AG04450 (cell line): ENCODE results near the gene TRAF1. TPM values are rescaled to one million over a fixed set of nuclear protein-coding genes. Genes with fewer than 3 reads are reported as not detected.

Experiments
- CTCF ChIA-PET: fragments of 300-600, 350-600 bp; formaldehyde crosslinking; extraction: SDS; loops from one replicate; lab custom pipeline; 2022; ENCODE audit warnings: antibody characterized with exemption, inconsistent platforms; lab: Charles Lee
- POLR2A ChIA-PET: fragments of 350-600 bp; formaldehyde crosslinking; extraction: SDS; loops from one replicate; lab custom pipeline; 2021; ENCODE audit warnings: antibody characterized with exemption, inconsistent platforms; lab: Yijun Ruan, JAX
- DNase-seq: peaks from one replicate; pipeline ENCODE4 v3.0.0-alpha.2; 2011; ENCODE audit warnings: low read depth, low spot score
- H3K27ac ChIP-seq: one replicate; pipeline ENCODE4 v1.5.1; 2012; ENCODE audit warnings: low read depth, low read length, control low read depth
- H3K27me3 ChIP-seq: one replicate; pipeline ENCODE4 v1.6.0; 2012; ENCODE audit warnings: low read length; ENCODE audit not compliant: control insufficient read depth, insufficient read depth
- H3K4me3 ChIP-seq: 2 replicates; pipeline ENCODE4 v1.5.1; 2011; ENCODE audit warnings: mild to moderate bottlenecking, low read depth, low read length, control low read depth
- H3K9me3 ChIP-seq: 2 replicates; pipeline ENCODE4 v1.5.1; 2012; ENCODE audit warnings: low read length; ENCODE audit not compliant: control insufficient read depth, insufficient read depth
- CTCF ChIP-seq: IDR thresholded peaks from 2 replicates; pipeline ENCODE4 v1.5.1; 2011; ENCODE audit warnings: low read depth, low read length, control low read depth, inconsistent platforms
- polyA plus RNA-seq: library from polyadenylated mRNA; depleted of rRNA; stranded (reverse); fragments of >200 nt; gene quantifications from 2 replicates; pipeline ENCODE4 v1.2.3, GENCODE V29; 2011

The TRAF1 gene
- polyA plus RNA-seq, 1 experiment: 3.7 TPM

GRCh38 chr9:120875195-120875565 lies 51.4 kb downstream of the TRAF1 start:
- no peak overlapping the region for H3K4me3 ChIP-seq
- POLR2A ChIA-PET: no interaction called here
- no peak for DNase-seq
- CTCF ChIA-PET: no interaction called here
- TF ChIP-seq CTCF: no peak
- H3K27ac ChIP-seq: no peak overlapping the region
- no peaks in the 10 kb centered on the region; the same call in 1 of the 2 replicates for H3K9me3 ChIP-seq
- no peaks in the 10 kb centered on the region for H3K27me3 ChIP-seq

- ChIA-PET POLR2A (no interaction called here), CTCF (no interaction called here)
- Histone ChIP-seq H3K27ac (no peak overlapping the region), H3K27me3 (no peaks in the 10 kb centered on the region), H3K4me3 (no peak overlapping the region), H3K9me3 (no peaks in the 10 kb centered on the region; the same call in 1 of the 2 replicates)
- no peak for DNase-seq
- TF ChIP-seq CTCF: no peak
Observed at GRCh38 chr9:120874226-120875194, 52.1 kb downstream of the TRAF1 start.

- no peak for DNase-seq
- Histone ChIP-seq H3K9me3 (no peaks in the 10 kb centered on the region; the same call in 1 of the 2 replicates), H3K27me3 (no peaks in the 10 kb centered on the region), H3K27ac (no peak overlapping the region), H3K4me3 (no peak overlapping the region)
- no peak for TF ChIP-seq CTCF
- CTCF ChIA-PET: interaction anchor here (0.7 to 0.9 kb wide), 2 partner anchors 24 to 186 kb away, joined by 3 read pairs; no protein-coding TSS in a partner anchor
- POLR2A ChIA-PET: interaction anchor here (0.8 kb wide), 1 partner anchor 80 kb away, joined by 4 read pairs; the partner anchor contains the start of gene FBXW2
Observed at GRCh38 chr9:120873512-120873911, 53.1 kb downstream of the TRAF1 start.

- TF ChIP-seq CTCF: no peak
- Histone ChIP-seq H3K27me3 (no peaks in the 10 kb centered on the region), H3K9me3 (no peaks in the 10 kb centered on the region; the same call in 1 of the 2 replicates), H3K4me3 (no peak overlapping the region), H3K27ac (no peak overlapping the region)
- no peak for DNase-seq
- CTCF ChIA-PET: interaction anchor here (0.7 to 0.9 kb wide), 2 partner anchors 24 to 187 kb away, joined by 3 read pairs; no protein-coding TSS in a partner anchor
- POLR2A ChIA-PET: interaction anchor here (0.8 kb wide), 1 partner anchor 80 kb away, joined by 4 read pairs; the partner anchor contains the start of gene FBXW2
Observed at GRCh38 chr9:120872791-120873502, 53.6 kb downstream of the TRAF1 start.
